ENCODE results near the gene ARHGEF28.

DNA sequence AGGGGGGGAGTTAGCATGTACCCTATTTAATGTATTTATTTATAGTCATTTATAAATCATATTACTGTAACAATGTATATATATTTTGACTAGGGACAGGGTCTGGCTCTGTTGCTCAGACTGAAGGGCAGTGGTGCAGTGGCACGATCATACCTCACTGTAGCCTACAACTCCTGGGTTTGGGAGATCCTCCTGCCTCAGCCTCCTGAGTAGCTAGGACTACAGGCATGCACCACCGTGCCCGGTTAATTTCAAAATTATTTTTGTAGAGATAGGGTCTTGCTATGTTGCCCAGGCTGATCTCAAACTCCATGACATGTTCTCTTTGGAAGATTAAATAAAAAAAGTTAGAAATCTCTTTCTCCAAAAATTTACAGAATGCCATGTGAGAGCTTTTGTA is 52.8 kb downstream of the ARHGEF28 start:
- TF ChIP-seq EZH2 (optimal IDR thresholded peaks at IDR 0.05; ENCODE audit: low read depth, low read length) = no peak
- TF ChIP-seq, protein P1, sequence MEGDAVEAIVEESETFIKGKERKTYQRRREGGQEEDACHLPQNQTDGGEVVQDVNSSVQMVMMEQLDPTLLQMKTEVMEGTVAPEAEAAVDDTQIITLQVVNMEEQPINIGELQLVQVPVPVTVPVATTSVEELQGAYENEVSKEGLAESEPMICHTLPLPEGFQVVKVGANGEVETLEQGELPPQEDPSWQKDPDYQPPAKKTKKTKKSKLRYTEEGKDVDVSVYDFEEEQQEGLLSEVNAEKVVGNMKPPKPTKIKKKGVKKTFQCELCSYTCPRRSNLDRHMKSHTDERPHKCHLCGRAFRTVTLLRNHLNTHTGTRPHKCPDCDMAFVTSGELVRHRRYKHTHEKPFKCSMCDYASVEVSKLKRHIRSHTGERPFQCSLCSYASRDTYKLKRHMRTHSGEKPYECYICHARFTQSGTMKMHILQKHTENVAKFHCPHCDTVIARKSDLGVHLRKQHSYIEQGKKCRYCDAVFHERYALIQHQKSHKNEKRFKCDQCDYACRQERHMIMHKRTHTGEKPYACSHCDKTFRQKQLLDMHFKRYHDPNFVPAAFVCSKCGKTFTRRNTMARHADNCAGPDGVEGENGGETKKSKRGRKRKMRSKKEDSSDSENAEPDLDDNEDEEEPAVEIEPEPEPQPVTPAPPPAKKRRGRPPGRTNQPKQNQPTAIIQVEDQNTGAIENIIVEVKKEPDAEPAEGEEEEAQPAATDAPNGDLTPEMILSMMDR (IDR thresholded peaks at IDR 0.05; ENCODE audit: low read length) = no peak
